Left ventricle myocardium inferior (tissue), 1 donor: ENCODE results near the gene CD72. TPM values are rescaled to one million over a fixed set of nuclear protein-coding genes. Genes with fewer than 3 reads are reported as not detected.

Experiments
- DNase-seq: peaks from one replicate; pipeline ENCODE4 v3.0.0-alpha.2; 2020
- H3K27ac ChIP-seq: fragments of 200-600 bp; replicated peaks from 2 replicates; pipeline ENCODE4 v1.8.0; 2021
- H3K27me3 ChIP-seq: fragments of 200-600 bp; 2 replicates; pipeline ENCODE4 v1.8.0; 2021; ENCODE audit warnings: low read depth
- H3K36me3 ChIP-seq: fragments of 200-600 bp; 2 replicates; pipeline ENCODE4 v1.8.0; 2021
- H3K4me1 ChIP-seq: fragments of 200-600 bp; 2 replicates; pipeline ENCODE4 v1.8.0; 2021
- H3K4me3 ChIP-seq: fragments of 200-600 bp; 2 replicates; pipeline ENCODE4 v1.8.0; 2021; ENCODE audit warnings: mild to moderate bottlenecking, moderate library complexity
- H3K9me3 ChIP-seq: fragments of 200-600 bp; replicated peaks from 2 replicates; pipeline ENCODE4 v1.8.0; 2021
- CTCF ChIP-seq: fragments of 200-600 bp; IDR thresholded peaks from 2 replicates; pipeline ENCODE4 v1.8.0; 2021; ENCODE audit warnings: antibody characterized with exemption, mild to moderate bottlenecking, borderline replicate concordance
- intact Hi-C: fragments of 100-400 bp; cut with micrococcal nuclease; formaldehyde crosslinking; loops from one replicate; pipeline ENCODE4 v1.11.0; 2022
- total RNA-seq: library from RNA; stranded (reverse); fragmentation: NEBNext Ultra II Directional; extraction: Animal tissue kit (Norgen Biotek cat#: 25700); gene quantifications from one replicate; pipeline ENCODE4 v1.2.1, GENCODE V29; 2021
- donor health status: DM: no; HTN: yes; CAD: no; lungs with severe emphysema.

The CD72 gene
- total RNA-seq, 1 donor from 2014 or later: 0.63 TPM

- Histone ChIP-seq H3K9me3 (no peaks in the 10 kb centered on the region), H3K27ac (no peak overlapping the region), H3K27me3 (no peaks in the 10 kb centered on the region), H3K36me3 (no peaks in the 10 kb centered on the region), H3K4me1 (no peaks in the 10 kb centered on the region), H3K4me3 (no peak overlapping the region)
- intact Hi-C loops: no loop called here
- DNase-seq: no peak
- TF ChIP-seq CTCF: no peak
Observed at GRCh38 chr9:35629597-35629996, 11.4 kb upstream of the CD72 start.

- no peaks in the 10 kb centered on the region for H3K4me1 ChIP-seq
- no peaks in the 10 kb centered on the region for H3K36me3 ChIP-seq
- no peaks in the 10 kb centered on the region for H3K9me3 ChIP-seq
- DNase-seq: no peak
- no peak overlapping the region for H3K27ac ChIP-seq
- H3K4me3 ChIP-seq: no peak overlapping the region
- intact Hi-C loops: no loop called here
- no peaks in the 10 kb centered on the region for H3K27me3 ChIP-seq
- no peak for TF ChIP-seq CTCF
Observed at GRCh38 chr9:35628389-35628991, 10.3 kb upstream of the CD72 start.

GRCh38 chr9:35627575-35627974 lies 9.4 kb upstream of the CD72 start:
- H3K27ac ChIP-seq: no peak overlapping the region
- no peak for TF ChIP-seq CTCF
- no peaks in the 10 kb centered on the region for H3K9me3 ChIP-seq
- H3K4me1 ChIP-seq: no peaks in the 10 kb centered on the region
- intact Hi-C loops: no loop called here
- H3K36me3 ChIP-seq: no peaks in the 10 kb centered on the region
- DNase-seq: no peak
- H3K4me3 ChIP-seq: no peak overlapping the region
- H3K27me3 ChIP-seq: no peaks in the 10 kb centered on the region

GRCh38 chr9:35619800-35620158 lies 1.6 kb upstream of the CD72 start:
- DNase-seq: no peak
- H3K27ac ChIP-seq: no peak overlapping the region

GRCh38 chr9:35618854-35619799 lies 914 bp upstream of the CD72 start:
- Histone ChIP-seq H3K27ac (no peak overlapping the region), H3K4me3 (no peak overlapping the region), H3K27me3 (peaks cover 25% of the 10 kb centered on the region), H3K9me3 (no peaks in the 10 kb centered on the region), H3K36me3 (no peaks in the 10 kb centered on the region), H3K4me1 (peaks cover 12% of the 10 kb centered on the region)
- DNase-seq: no peak
- intact Hi-C loops: no loop called here
- no peak for TF ChIP-seq CTCF

More at GRCh38 chr9:35619800-35620158, 1.6 kb upstream of the CD72 start:
- Histone ChIP-seq H3K27me3 (peaks cover 25% of the 10 kb centered on the region), H3K9me3 (no peaks in the 10 kb centered on the region), H3K36me3 (no peaks in the 10 kb centered on the region), H3K4me1 (peaks cover 12% of the 10 kb centered on the region), H3K4me3 (no peak overlapping the region)
- intact Hi-C loops: no loop called here
- TF ChIP-seq CTCF: no peak
